Measurements from ENCODE around the gene NFIA. TPM values are rescaled to one million over a fixed set of nuclear protein-coding genes. Genes with fewer than 3 reads are reported as not detected.
A peak's percentile ranks its signal among the peaks of the same experiment; 100 is the strongest.

The NFIA gene
- total and polyA plus RNA-seq, 9 of the 15 experiments (the other 6 are each of a cell fraction or from before 2014, with no cell fraction given), result 5.3 to 24.9 (median 9.8) TPM

DNA sequence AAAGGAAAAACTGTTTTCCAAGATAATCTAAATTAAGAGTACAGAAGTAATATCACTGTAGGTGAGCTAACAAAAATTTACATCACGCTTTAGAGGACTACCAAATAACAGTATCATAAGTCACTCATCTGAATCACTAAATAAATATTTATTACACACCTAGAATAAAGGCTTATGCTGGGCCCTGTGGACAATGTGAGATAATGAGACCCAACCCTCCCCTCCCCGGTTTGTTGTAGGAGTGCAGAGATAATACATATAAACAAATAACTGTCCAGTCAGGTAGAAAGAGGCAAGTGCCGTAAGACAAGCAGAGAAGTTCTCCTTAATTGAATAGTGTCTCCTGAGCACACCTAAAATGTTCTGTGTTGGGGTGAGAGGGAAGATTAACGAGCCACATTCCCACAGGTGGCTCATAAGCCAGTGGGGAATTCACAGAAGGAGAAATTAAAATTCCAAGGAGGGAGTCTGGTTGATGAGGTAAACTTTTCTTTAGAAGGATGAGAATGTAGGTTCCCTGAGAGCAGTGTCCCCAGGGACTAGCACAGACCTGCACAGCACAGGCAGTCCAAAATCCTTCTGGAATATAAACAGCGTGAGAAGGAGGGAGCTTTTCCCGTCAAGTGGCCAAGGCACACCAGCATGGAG lies 241.4 kb downstream of the NFIA start:
- H3K4me1 ChIP-seq (replicated peaks in 1 of 2; ENCODE audit: control insufficient read depth in 2 of 2, insufficient read depth in 2 of 2, low read length in 2 of 2), result peaks cover 0 to 14% of the 10 kb centered on the region in 2 experiments; a peak in 3 of 5 replicates
- peaks cover 5% of the 10 kb centered on the region; the same call in 2 of the 3 replicates for H3K36me3 ChIP-seq (ENCODE audit: control insufficient read depth, insufficient read depth, low read length)
- intact Hi-C loops (cut with micrococcal nuclease), result no loop called here
- H3K4me3 ChIP-seq, result no peak overlapping the region
- peak; percentile 69 for ATAC-seq
- no TSS peak for BruUV-seq (replicated peaks)
- H3K79me2 ChIP-seq (ENCODE audit: control insufficient read depth, insufficient read depth, low read length), result peaks cover 15% of the 10 kb centered on the region; the same call in 2 of the 3 replicates
- no peaks in the 10 kb centered on the region for H3K27me3 ChIP-seq (ENCODE audit: control insufficient read depth in 2 of 2, insufficient read depth in 2 of 2, low read length in 2 of 2)
- H4K20me1 ChIP-seq (replicated peaks; ENCODE audit: control insufficient read depth, insufficient read depth, low read length), result no peaks in the 10 kb centered on the region
- in situ Hi-C loops (cut with MboI), result no loop called here
- ChIA-PET POLR2A (interaction anchor here (1.0 kb wide), 1 partner anchor 8 kb away, joined by 3 read pairs; no protein-coding TSS in a partner anchor), CTCF (ENCODE audit: low intra/inter-chr PET ratio) (no interaction called here)
- no peak overlapping the region for H3K4me2 ChIP-seq (ENCODE audit: insufficient read depth, low read length)
- FAIRE-seq, result peak; percentile 6
- WGBS (ENCODE audit: insufficient coverage, low coverage, missing lambda C conversion rate), result 57% methylated on average over 6 of the region's 6 CpGs
- no peak overlapping the region for H2AFZ ChIP-seq (ENCODE audit: low read depth, low read length)
- TF ChIP-seq ARID1B (IDR thresholded peaks at IDR 0.05), result 0 out of 2 replicates have a peak, but pooled peaks have one; percentile 8
- no peak for TF ChIP-seq ZNF785 (CRISPR knock-in tag; IDR thresholded peaks at IDR 0.05)
- no peak overlapping the region for H3K9ac ChIP-seq (ENCODE audit: insufficient read depth in 1 of 2, low read depth in 2 of 2, low read length in 2 of 2)
- no peaks in the 10 kb centered on the region for H3K9me1 ChIP-seq (ENCODE audit: control insufficient read depth, insufficient read depth, low read length)
- no peak overlapping the region for H3K27ac ChIP-seq (ENCODE audit: extremely low read depth, low read depth, low read length)
- H3K9me3 ChIP-seq (replicated peaks; ENCODE audit: control insufficient read depth, insufficient read depth, low read depth, low read length), result no peaks in the 10 kb centered on the region
- peak in 1 of 4 experiments; percentile 25 for DNase-seq (ENCODE audit: extremely low read depth in 1 of 4, low spot score in 3 of 4)

- no peaks in the 10 kb centered on the region for H3K9me3 ChIP-seq (replicated peaks; ENCODE audit: control insufficient read depth, insufficient read depth, low read depth, low read length)
- peaks cover 9% of the 10 kb centered on the region; the same call in 2 of the 3 replicates for H3K79me2 ChIP-seq (ENCODE audit: control insufficient read depth, insufficient read depth, low read length)
- in situ Hi-C loops (cut with MboI), result no loop called here
- ChIA-PET POLR2A (no interaction called here), CTCF (ENCODE audit: low intra/inter-chr PET ratio) (no interaction called here)
- H3K27ac ChIP-seq (ENCODE audit: extremely low read depth, low read depth, low read length), result no peak overlapping the region
- H3K9ac ChIP-seq (ENCODE audit: insufficient read depth in 1 of 2, low read depth in 2 of 2, low read length in 2 of 2), result no peak overlapping the region
- 17% methylated on average over 2 of the region's 2 CpGs for WGBS (ENCODE audit: insufficient coverage, low coverage, missing lambda C conversion rate)
- no TSS peak for BruUV-seq (replicated peaks)
- H3K4me1 ChIP-seq (replicated peaks in 1 of 2; ENCODE audit: control insufficient read depth in 2 of 2, insufficient read depth in 2 of 2, low read length in 2 of 2), result peaks cover 0 to 5% of the 10 kb centered on the region in 2 experiments; a peak in 3 of 5 replicates
- no peak for ATAC-seq
- intact Hi-C loops (cut with micrococcal nuclease), result no loop called here
- no peak for FAIRE-seq
- H4K20me1 ChIP-seq (replicated peaks; ENCODE audit: control insufficient read depth, insufficient read depth, low read length), result no peaks in the 10 kb centered on the region
- H3K9me1 ChIP-seq (ENCODE audit: control insufficient read depth, insufficient read depth, low read length), result no peaks in the 10 kb centered on the region
- no peak overlapping the region for H2AFZ ChIP-seq (ENCODE audit: low read depth, low read length)
- peaks cover 2% of the 10 kb centered on the region; the same call in 1 of the 3 replicates for H3K36me3 ChIP-seq (ENCODE audit: control insufficient read depth, insufficient read depth, low read length)
- H3K27me3 ChIP-seq (ENCODE audit: control insufficient read depth in 2 of 2, insufficient read depth in 2 of 2, low read length in 2 of 2), result no peaks in the 10 kb centered on the region
- no peak for DNase-seq (ENCODE audit: extremely low read depth in 1 of 4, low spot score in 3 of 4)
- no peak overlapping the region for H3K4me3 ChIP-seq
- H3K4me2 ChIP-seq (ENCODE audit: insufficient read depth, low read length), result no peak overlapping the region
- TF ChIP-seq ZSCAN32 (CRISPR knock-in tag; IDR thresholded peaks at IDR 0.05) (no peak), UBTF (IDR thresholded peaks at IDR 0.05; ENCODE audit: borderline replicate concordance in 1 of 2, low read depth in 2 of 2, low read length in 2 of 2) (no peak), ATF1 (CRISPR knock-in tag; IDR thresholded peaks at IDR 0.05) (no peak), ATF1 (tag; IDR thresholded peaks at IDR 0.05) (no peak), DPF2 (IDR thresholded peaks at IDR 0.05) (no peak), POLR2B (IDR thresholded peaks at IDR 0.05; ENCODE audit: low read depth, partially characterized antibody) (no peak)
- TF ChIP-seq, protein P1, sequence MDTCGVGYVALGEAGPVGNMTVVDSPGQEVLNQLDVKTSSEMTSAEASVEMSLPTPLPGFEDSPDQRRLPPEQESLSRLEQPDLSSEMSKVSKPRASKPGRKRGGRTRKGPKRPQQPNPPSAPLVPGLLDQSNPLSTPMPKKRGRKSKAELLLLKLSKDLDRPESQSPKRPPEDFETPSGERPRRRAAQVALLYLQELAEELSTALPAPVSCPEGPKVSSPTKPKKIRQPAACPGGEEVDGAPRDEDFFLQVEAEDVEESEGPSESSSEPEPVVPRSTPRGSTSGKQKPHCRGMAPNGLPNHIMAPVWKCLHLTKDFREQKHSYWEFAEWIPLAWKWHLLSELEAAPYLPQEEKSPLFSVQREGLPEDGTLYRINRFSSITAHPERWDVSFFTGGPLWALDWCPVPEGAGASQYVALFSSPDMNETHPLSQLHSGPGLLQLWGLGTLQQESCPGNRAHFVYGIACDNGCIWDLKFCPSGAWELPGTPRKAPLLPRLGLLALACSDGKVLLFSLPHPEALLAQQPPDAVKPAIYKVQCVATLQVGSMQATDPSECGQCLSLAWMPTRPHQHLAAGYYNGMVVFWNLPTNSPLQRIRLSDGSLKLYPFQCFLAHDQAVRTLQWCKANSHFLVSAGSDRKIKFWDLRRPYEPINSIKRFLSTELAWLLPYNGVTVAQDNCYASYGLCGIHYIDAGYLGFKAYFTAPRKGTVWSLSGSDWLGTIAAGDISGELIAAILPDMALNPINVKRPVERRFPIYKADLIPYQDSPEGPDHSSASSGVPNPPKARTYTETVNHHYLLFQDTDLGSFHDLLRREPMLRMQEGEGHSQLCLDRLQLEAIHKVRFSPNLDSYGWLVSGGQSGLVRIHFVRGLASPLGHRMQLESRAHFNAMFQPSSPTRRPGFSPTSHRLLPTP (IDR thresholded peaks at IDR 0.05; ENCODE audit: borderline replicate concordance, extremely low read depth, insufficient read length), result no peak
Observed at GRCh38 chr1:61326713-61327112, 244.4 kb downstream of the NFIA start.
